ENCODE data around the gene BRIP1.
"Not testable (repeated sequence)": the region's sequence is repeated elsewhere in the genome, so short reads cannot be mapped to it uniquely, and the experiment has no call there.

The BRIP1 gene

GRCh38 chr17:61808442-61808841, 54.9 kb downstream of the BRIP1 start:
- H3K27ac ChIP-seq, result no peak overlapping the region
- DNase-seq (ENCODE audit: low read depth, low spot score), result no peak

GRCh38 chr17:61806936-61807335, 56.4 kb downstream of the BRIP1 start:
- no peak for DNase-seq (ENCODE audit: low read depth, low spot score)
- no peak overlapping the region for H3K27ac ChIP-seq

- H3K27ac ChIP-seq, result peak overlapping the region; percentile 6
- no peak for DNase-seq (ENCODE audit: low read depth, low spot score)
These were observed 57.1 kb downstream of the BRIP1 start for GRCh38 chr17:61806081-61806828.

- no peak for DNase-seq (ENCODE audit: low read depth, low spot score)
These were observed 57.9 kb downstream of the BRIP1 start for GRCh38 chr17:61805399-61805798.

GRCh38 chr17:61803796-61804195, 59.5 kb downstream of the BRIP1 start:
- DNase-seq (ENCODE audit: low read depth, low spot score), result no peak

More at GRCh38 chr17:61805399-61805798, 57.9 kb downstream of the BRIP1 start:
- H3K27ac ChIP-seq, result peak overlapping the region; percentile 6

GRCh38 chr17:61803216-61803615, 60.1 kb downstream of the BRIP1 start:
- DNase-seq (ENCODE audit: low read depth, low spot score), result no peak
- no peak overlapping the region for H3K27ac ChIP-seq

More at GRCh38 chr17:61803796-61804195, 59.5 kb downstream of the BRIP1 start:
- no peak overlapping the region for H3K27ac ChIP-seq

- H3K27ac ChIP-seq, result no peak overlapping the region
- DNase-seq (ENCODE audit: low read depth, low spot score), result no peak
These were observed 63.4 kb downstream of the BRIP1 start for GRCh38 chr17:61799812-61800484.

GRCh38 chr17:61797283-61797682, 66.0 kb downstream of the BRIP1 start:
- H3K27ac ChIP-seq, result no peak overlapping the region
- DNase-seq (ENCODE audit: low read depth, low spot score), result no peak

- H3K27ac ChIP-seq, result no peak overlapping the region
- no peak for DNase-seq (ENCODE audit: low read depth, low spot score)
These were observed 67.8 kb downstream of the BRIP1 start for GRCh38 chr17:61795546-61795945.

- DNase-seq (ENCODE audit: low read depth, low spot score), result no peak
- H3K27ac ChIP-seq, result no peak overlapping the region
These were observed 68.5 kb downstream of the BRIP1 start for GRCh38 chr17:61794792-61795191.

GRCh38 chr17:61794242-61794641, 69.1 kb downstream of the BRIP1 start:
- H3K27ac ChIP-seq, result no peak overlapping the region
- no peak for DNase-seq (ENCODE audit: low read depth, low spot score)

- no peak overlapping the region for H3K27ac ChIP-seq
- DNase-seq (ENCODE audit: low read depth, low spot score), result no peak
These were observed 69.8 kb downstream of the BRIP1 start for GRCh38 chr17:61793565-61793964.

- H3K27ac ChIP-seq, result no peak overlapping the region
- DNase-seq (ENCODE audit: low read depth, low spot score), result no peak
These were observed 73.5 kb downstream of the BRIP1 start for GRCh38 chr17:61789872-61790271.

GRCh38 chr17:61786088-61786487, 77.2 kb downstream of the BRIP1 start:
- no peak for DNase-seq (ENCODE audit: low read depth, low spot score)

GRCh38 chr17:61784510-61784909, 78.8 kb downstream of the BRIP1 start:
- no peak overlapping the region for H3K27ac ChIP-seq
- no peak for DNase-seq (ENCODE audit: low read depth, low spot score)

More at GRCh38 chr17:61786088-61786487, 77.2 kb downstream of the BRIP1 start:
- H3K27ac ChIP-seq, result no peak overlapping the region

GRCh38 chr17:61783556-61784304, 79.6 kb downstream of the BRIP1 start:
- H3K27ac ChIP-seq, result no peak overlapping the region
- no peak for DNase-seq (ENCODE audit: low read depth, low spot score)

GRCh38 chr17:61783120-61783519, 80.2 kb downstream of the BRIP1 start:
- H3K27ac ChIP-seq, result no peak overlapping the region
- DNase-seq (ENCODE audit: low read depth, low spot score), result no peak

GRCh38 chr17:61782683-61783082, 80.6 kb downstream of the BRIP1 start:
- no peak overlapping the region for H3K27ac ChIP-seq
- DNase-seq (ENCODE audit: low read depth, low spot score), result no peak

GRCh38 chr17:61775364-61775763, 88.0 kb downstream of the BRIP1 start:
- H3K27ac ChIP-seq, result no peak overlapping the region
- DNase-seq (ENCODE audit: low read depth, low spot score), result no peak

GRCh38 chr17:61774724-61775123, 88.6 kb downstream of the BRIP1 start:
- no peak for DNase-seq (ENCODE audit: low read depth, low spot score)
- H3K27ac ChIP-seq, result no peak overlapping the region

- not testable (repeated sequence) for H3K27ac ChIP-seq; DNase-seq (ENCODE audit: low read depth, low spot score)
These were observed 89.2 kb downstream of the BRIP1 start for GRCh38 chr17:61774087-61774486.
